ENCODE data around the gene ZNF827.

Gene ZNF827

GRCh38 chr4:145757188-145757587, 181.4 kb downstream of the ZNF827 start:
- DNase-seq (ENCODE audit: extremely low read depth, insufficient read length): no peak
- Histone ChIP-seq H3K27me3 (replicated peaks; ENCODE audit: control insufficient read depth, insufficient read depth, low read length) (no peaks in the 10 kb centered on the region), H3K4me3 (replicated peaks; ENCODE audit: low read depth, low read length) (no peak overlapping the region), H3K36me3 (ENCODE audit: control insufficient read depth, insufficient read depth, low read length) (peaks cover 15% of the 10 kb centered on the region)
- TF ChIP-seq CTCF (IDR thresholded peaks at IDR 0.05; ENCODE audit: insufficient read depth, low read length, poor library complexity, severe bottlenecking): no peak

GRCh38 chr4:145756244-145756643, 182.4 kb downstream of the ZNF827 start:
- H3K27me3 ChIP-seq (replicated peaks; ENCODE audit: control insufficient read depth, insufficient read depth, low read length): no peaks in the 10 kb centered on the region
- no peak for TF ChIP-seq CTCF (IDR thresholded peaks at IDR 0.05; ENCODE audit: insufficient read depth, low read length, poor library complexity, severe bottlenecking)
- H3K4me3 ChIP-seq (replicated peaks; ENCODE audit: low read depth, low read length): no peak overlapping the region
- peaks cover 10% of the 10 kb centered on the region for H3K36me3 ChIP-seq (ENCODE audit: control insufficient read depth, insufficient read depth, low read length)
- DNase-seq (ENCODE audit: extremely low read depth, insufficient read length): no peak

GRCh38 chr4:145755802-145756201, 182.8 kb downstream of the ZNF827 start:
- DNase-seq (ENCODE audit: extremely low read depth, insufficient read length): no peak
- Histone ChIP-seq H3K4me3 (replicated peaks; ENCODE audit: low read depth, low read length) (no peak overlapping the region), H3K27me3 (replicated peaks; ENCODE audit: control insufficient read depth, insufficient read depth, low read length) (no peaks in the 10 kb centered on the region), H3K36me3 (ENCODE audit: control insufficient read depth, insufficient read depth, low read length) (peaks cover 6% of the 10 kb centered on the region)
- TF ChIP-seq CTCF (IDR thresholded peaks at IDR 0.05; ENCODE audit: insufficient read depth, low read length, poor library complexity, severe bottlenecking): no peak

GRCh38 chr4:145743641-145744040, 195.0 kb downstream of the ZNF827 start:
- no peak for DNase-seq (ENCODE audit: extremely low read depth, insufficient read length)
- H3K4me3 ChIP-seq (replicated peaks; ENCODE audit: low read depth, low read length): no peak overlapping the region
- H3K36me3 ChIP-seq (ENCODE audit: control insufficient read depth, insufficient read depth, low read length): no peaks in the 10 kb centered on the region
- no peak for TF ChIP-seq CTCF (IDR thresholded peaks at IDR 0.05; ENCODE audit: insufficient read depth, low read length, poor library complexity, severe bottlenecking)
- H3K27me3 ChIP-seq (replicated peaks; ENCODE audit: control insufficient read depth, insufficient read depth, low read length): no peaks in the 10 kb centered on the region

- no peaks in the 10 kb centered on the region for H3K27me3 ChIP-seq (replicated peaks; ENCODE audit: control insufficient read depth, insufficient read depth, low read length)
- no peak for DNase-seq (ENCODE audit: extremely low read depth, insufficient read length)
- H3K36me3 ChIP-seq (ENCODE audit: control insufficient read depth, insufficient read depth, low read length): no peaks in the 10 kb centered on the region
- H3K4me3 ChIP-seq (replicated peaks; ENCODE audit: low read depth, low read length): no peak overlapping the region
- no peak for TF ChIP-seq CTCF (IDR thresholded peaks at IDR 0.05; ENCODE audit: insufficient read depth, low read length, poor library complexity, severe bottlenecking)
These were observed 197.8 kb downstream of the ZNF827 start for GRCh38 chr4:145740806-145741205.

GRCh38 chr4:145739845-145740244, 198.8 kb downstream of the ZNF827 start:
- no peak overlapping the region for H3K4me3 ChIP-seq (replicated peaks; ENCODE audit: low read depth, low read length)
- TF ChIP-seq CTCF (IDR thresholded peaks at IDR 0.05; ENCODE audit: insufficient read depth, low read length, poor library complexity, severe bottlenecking): no peak
- DNase-seq (ENCODE audit: extremely low read depth, insufficient read length): no peak
- no peaks in the 10 kb centered on the region for H3K36me3 ChIP-seq (ENCODE audit: control insufficient read depth, insufficient read depth, low read length)
- no peaks in the 10 kb centered on the region for H3K27me3 ChIP-seq (replicated peaks; ENCODE audit: control insufficient read depth, insufficient read depth, low read length)

All from GM06990 (cell line).